IMR-90 (cell line): Measurements from ENCODE around the gene ZSCAN25. TPM values are rescaled to one million over a fixed set of nuclear protein-coding genes. Genes with fewer than 3 reads are reported as not detected.
A peak's percentile ranks its signal among the peaks of the same experiment; 100 is the strongest.

Experiments
- ATAC-seq: fragments of 200-7000 bp; cut with Tn5 transposase; 2 replicates; pipeline ENCODE4 v1.9.1; 2020; ENCODE audit warnings: low read depth, mild to moderate bottlenecking, moderate library complexity
- BruUV-seq: library from RNA; stranded (reverse); fragments of 400-500 nt; replicated peaks from 2 replicates; lab custom pipeline; 2021; lab: Mats Ljungman, UMichigan
- CTCF ChIA-PET: fragments of 300-600 bp; formaldehyde crosslinking; extraction: SDS; loops from one replicate; lab custom pipeline; 2021; ENCODE audit warnings: antibody characterized with exemption; lab: Yijun Ruan, JAX
- POLR2A ChIA-PET: fragments of 300-600 bp; sonication (Branson Sonifier 250); formaldehyde crosslinking; loops from one replicate; lab custom pipeline; 2022; ENCODE audit warnings: antibody characterized with exemption; ENCODE audit not compliant: unreplicated experiment; lab: Charles Lee
- DNase-seq: peaks from one replicate; pipeline ENCODE4 v3.0.0; 2013
- H2AFZ ChIP-seq: replicated peaks from 2 replicates; pipeline ENCODE3; 2013; ENCODE audit warnings: low read length, mild to moderate bottlenecking; ENCODE audit not compliant: poor library complexity
- H2AK5ac ChIP-seq: 2 replicates; pipeline ENCODE4 v1.6.1; 2013; ENCODE audit warnings: low read depth, low read length, inconsistent platforms
- H2AK9ac ChIP-seq: replicated peaks from 2 replicates; pipeline ENCODE3; 2013; ENCODE audit warnings: mild to moderate bottlenecking, low read depth, low read length, moderate library complexity; ENCODE audit not compliant: poor library complexity
- H2BK120ac ChIP-seq: 2 replicates; pipeline ENCODE4 v1.6.1; 2013; ENCODE audit warnings: low read depth, low read length, inconsistent platforms
- H2BK15ac ChIP-seq: 3 replicates; pipeline ENCODE4 v1.6.1; 2013; ENCODE audit warnings: low read depth, low read length, inconsistent platforms
- H2BK20ac ChIP-seq: 2 replicates; pipeline ENCODE4 v1.6.1; 2013; ENCODE audit warnings: low read depth, mild to moderate bottlenecking, inconsistent platforms, low read length, moderate library complexity
- H2BK5ac ChIP-seq: 2 replicates; pipeline ENCODE4 v1.6.1; 2013; ENCODE audit warnings: mild to moderate bottlenecking, low read depth, low read length, inconsistent platforms; ENCODE audit not compliant: poor library complexity, severe bottlenecking
- H3K14ac ChIP-seq: replicated peaks from 2 replicates; pipeline ENCODE4 v1.6.1; 2013; ENCODE audit warnings: low read depth, low read length, inconsistent platforms
- H3K18ac ChIP-seq: 2 replicates; pipeline ENCODE4 v1.6.1; 2013; ENCODE audit warnings: low read depth, low read length, control low read depth
- H3K23ac ChIP-seq: 2 replicates; pipeline ENCODE4 v1.6.1; 2013; ENCODE audit warnings: low read depth, low read length, inconsistent platforms
- H3K27ac ChIP-seq: 2 replicates; pipeline ENCODE4 v1.5.1; 2013; ENCODE audit warnings: mild to moderate bottlenecking, control low read depth, low read length; ENCODE audit not compliant: insufficient read depth
- H3K27me3 ChIP-seq: 2 replicates; pipeline ENCODE4 v1.6.1; 2013; ENCODE audit warnings: low read length; ENCODE audit not compliant: control insufficient read depth, insufficient read depth
- H3K36me3 ChIP-seq: 2 replicates; pipeline ENCODE4 v1.6.1; 2013; ENCODE audit warnings: low read length, mixed read lengths; ENCODE audit not compliant: control insufficient read depth, insufficient read depth
- H3K4ac ChIP-seq: 2 replicates; pipeline ENCODE4 v1.6.1; 2013; ENCODE audit warnings: low read depth, low read length, inconsistent platforms
- H3K4me1 ChIP-seq: 2 replicates; pipeline ENCODE4 v1.6.1; 2013; ENCODE audit warnings: low read length, mixed read lengths; ENCODE audit not compliant: control insufficient read depth, insufficient read depth
- H3K4me2 ChIP-seq: 2 replicates; pipeline ENCODE4 v1.6.1; 2013; ENCODE audit warnings: low read depth, mild to moderate bottlenecking, control low read depth, low read length, moderate library complexity
- H3K4me3 ChIP-seq: 2 replicates; pipeline ENCODE4 v1.5.1; 2013; ENCODE audit warnings: low read depth, mild to moderate bottlenecking, control low read depth, low read length, moderate library complexity; ENCODE audit not compliant: insufficient read depth
- H3K56ac ChIP-seq: 2 replicates; pipeline ENCODE4 v1.6.1; 2013; ENCODE audit warnings: low read length, inconsistent platforms; ENCODE audit not compliant: insufficient read depth; ENCODE audit errors: extremely low read depth
- H3K79me1 ChIP-seq, 2 experiments: 2 replicates each; pipeline ENCODE4 v1.6.1; 2013; ENCODE audit warnings: low read length in 2 of 2, inconsistent platforms in 1 of 2, low read depth in 1 of 2
- H3K9ac ChIP-seq: 2 replicates; pipeline ENCODE4 v1.6.1; 2013; ENCODE audit warnings: low read depth, low read length, control low read depth
- H3K9me1 ChIP-seq: 2 replicates; pipeline ENCODE4 v1.6.1; 2013; ENCODE audit warnings: low read length, inconsistent platforms; ENCODE audit not compliant: insufficient read depth
- H3K9me3 ChIP-seq: 2 replicates; pipeline ENCODE4 v1.6.1; 2013; ENCODE audit warnings: low read length; ENCODE audit not compliant: control insufficient read depth, insufficient read depth
- H4K20me1 ChIP-seq: 2 replicates; pipeline ENCODE4 v1.6.1; 2013; ENCODE audit warnings: low read length, inconsistent platforms; ENCODE audit not compliant: insufficient read depth
- H4K5ac ChIP-seq: 2 replicates; pipeline ENCODE4 v1.6.1; 2013; ENCODE audit warnings: mild to moderate bottlenecking, low read depth, low read length, control low read depth
- H4K8ac ChIP-seq, 2 experiments: 2 replicates each; pipeline ENCODE4 v1.6.1; 2013; ENCODE audit warnings: low read depth in 2 of 2, low read length in 2 of 2, control low read depth in 1 of 2, inconsistent platforms in 1 of 2
- H4K91ac ChIP-seq: 2 replicates; pipeline ENCODE4 v1.6.1; 2013; ENCODE audit warnings: low read depth, low read length, inconsistent platforms; ENCODE audit not compliant: insufficient read depth
- BHLHE40 ChIP-seq: fragments of 150-350 bp; IDR thresholded peaks from 2 replicates; pipeline ENCODE4 v1.6.1; 2016; ENCODE audit warnings: mild to moderate bottlenecking, low read depth, low read length
- CEBPB ChIP-seq: IDR thresholded peaks from 2 replicates; pipeline ENCODE4 v1.6.1; 2012; ENCODE audit warnings: low read depth, low read length, improper control_type of control experiment
- FOS ChIP-seq: fragments of 150-350 bp; IDR thresholded peaks from 2 replicates; pipeline ENCODE4 v1.6.1; 2016; ENCODE audit warnings: low read depth, low read length
- MAFK ChIP-seq: IDR thresholded peaks from 2 replicates; pipeline ENCODE4 v1.6.1; 2012; ENCODE audit warnings: low read depth, low read length, improper control_type of control experiment
- MXI1 ChIP-seq: IDR thresholded peaks from 2 replicates; pipeline ENCODE4 v1.6.1; 2012; ENCODE audit warnings: low read depth, mild to moderate bottlenecking, low read length, moderate library complexity, borderline replicate concordance
- NFE2L2 ChIP-seq: fragments of 150-350 bp; IDR thresholded peaks from 2 replicates; pipeline ENCODE4 v1.6.1; 2016; ENCODE audit warnings: low read depth, mild to moderate bottlenecking, low read length
- POLR2A ChIP-seq: IDR thresholded peaks from 2 replicates; pipeline ENCODE4 v1.6.1; 2012; ENCODE audit warnings: mild to moderate bottlenecking, low read depth, low read length
- RAD21 ChIP-seq: IDR thresholded peaks from 2 replicates; pipeline ENCODE4 v1.6.1; 2012; ENCODE audit warnings: low read length, improper control_type of control experiment
- RFX5 ChIP-seq: IDR thresholded peaks from 2 replicates; pipeline ENCODE4 v1.8.0; 2012; ENCODE audit warnings: low read depth, mild to moderate bottlenecking, low read length, moderate library complexity
- WGBS, 2 experiments: methylation state at CpG; one replicate each; pipeline versions ENCODE4 v1.1.5 to v1.1.7; 2013; ENCODE audit warnings: missing lambda C conversion rate in 2 of 2; ENCODE audit not compliant: insufficient read length in 1 of 2; ENCODE audit errors: extremely low coverage in 2 of 2; 5-methylcytosine and 5-hydroxymethylcytosine counted together
- dilution Hi-C: fragments of 300-500 bp; cut with HindIII; formaldehyde crosslinking; loops from one replicate; pipeline ENCODE4 v1.14.3; 2018; ENCODE audit warnings: low sequenced_read_pairs; ENCODE audit not compliant: unreplicated experiment
- in situ Hi-C: fragments of 300-500 bp; cut with MboI; formaldehyde crosslinking; loops from 3 replicates; pipeline ENCODE4 v1.14.3; 2019; ENCODE audit warnings: low sequenced_read_pairs, inconsistent platforms, mixed read lengths
- intact Hi-C: fragments of 100-400 bp; cut with micrococcal nuclease; formaldehyde crosslinking; loops from 2 replicates; pipeline ENCODE4 v1.10.0; 2022
- polyA plus RNA-seq, 3 experiments: library from polyadenylated mRNA; depleted of rRNA; stranded (reverse); fragments of >200 nt; gene quantifications; 2 replicates each; pipeline ENCODE4 v1.2.3, GENCODE V29; 2012; ENCODE audit warnings: low replicate concordance in 1 of 3
- total RNA-seq: library from RNA; depleted of rRNA; stranded (reverse); fragments of >200 nt; gene quantifications from 2 replicates; pipeline ENCODE4 v1.2.3, GENCODE V29; 2012
- TF ChIP-seq, protein P1 (sequence below): conservative IDR thresholded peaks from 2 replicates; pipeline ENCODE4 v1.5.1; 2012; ENCODE audit warnings: mild to moderate bottlenecking, low read depth, low read length, improper control_type of control experiment
- TF ChIP-seq, protein P2 (sequence below): fragments of 150-350 bp; IDR thresholded peaks from 2 replicates; pipeline ENCODE4 v1.6.1; 2016; ENCODE audit warnings: low read depth, mild to moderate bottlenecking, low read length, moderate library complexity, borderline replicate concordance
- TF ChIP-seq, protein P3 (sequence below): fragments of 150-350 bp; IDR thresholded peaks from 2 replicates; pipeline ENCODE4 v1.6.1; 2017; ENCODE audit warnings: mild to moderate bottlenecking, antibody characterized with exemption, low read length, low read depth

Gene ZSCAN25
- total and polyA plus RNA-seq, 2 of the 4 experiments (the other 2 are of a cell fraction): 6.2 to 9.0 TPM

DNA sequence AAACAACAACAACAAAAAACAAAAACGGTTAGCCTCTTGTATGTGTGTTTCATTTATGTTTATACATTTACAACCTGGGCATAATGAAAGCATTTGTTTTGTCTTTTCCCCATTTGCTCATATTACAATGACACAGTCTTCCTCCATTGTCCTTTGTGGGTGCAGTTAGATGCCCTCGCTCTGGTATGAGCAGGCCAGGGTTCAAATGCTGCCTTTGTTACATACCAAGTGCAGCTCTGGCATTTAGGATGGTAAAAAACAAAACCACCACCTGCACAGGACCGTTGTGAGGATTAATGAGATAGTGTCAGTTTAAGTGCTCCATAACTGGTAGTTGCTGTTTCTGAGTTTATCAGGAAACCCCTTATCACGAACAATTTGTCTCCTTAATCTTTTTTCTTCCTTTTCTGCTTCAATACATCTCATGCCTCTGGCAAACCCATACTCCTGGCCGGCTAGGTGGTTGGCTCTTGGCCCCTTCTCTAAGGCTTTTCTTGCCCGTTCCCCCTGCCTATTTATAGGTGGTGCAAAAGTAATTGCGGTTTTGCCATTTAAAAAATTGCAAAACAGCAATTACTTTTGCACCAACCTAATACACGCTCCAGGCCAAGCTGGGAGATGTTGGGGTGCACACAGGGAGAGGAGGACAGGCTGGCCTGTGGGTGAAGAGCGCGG lies 37.3 kb upstream of the ZSCAN25 start:
- Histone ChIP-seq H2AFZ (peak overlapping the region; percentile 96), H2AK9ac (peak overlapping the region; percentile 10), H3K79me1 (peaks cover 10 to 22% of the 10 kb centered on the region in 2 experiments), H3K4me1 (peaks cover 4% of the 10 kb centered on the region; the same call in 1 of the 2 replicates), H4K5ac (no peak overlapping the region; the same call in 1 of the 2 replicates), H3K27ac (no peak overlapping the region), H3K4me2 (peak overlapping the region; percentile 98), H3K23ac (no peak overlapping the region), H2BK5ac (no peak overlapping the region), H3K56ac (no peak overlapping the region), H3K18ac (no peak overlapping the region), H3K36me3 (0 out of 2 replicates have a peak, but pooled peaks cover 2% of the 10 kb centered on the region), H2BK20ac (no peak overlapping the region), H3K14ac (0 out of 2 replicates have a peak overlapping the region, but pooled peaks have one; percentile 15), H2BK15ac (no peak overlapping the region), H3K4ac (0 out of 2 replicates have a peak overlapping the region, but pooled peaks have one; percentile 78), H3K9me1 (no peaks in the 10 kb centered on the region; the same call in 1 of the 2 replicates), H2BK120ac (no peak overlapping the region), H3K9me3 (no peaks in the 10 kb centered on the region), H4K8ac (peak overlapping the region; percentile 54 to 85; a peak in 3 of 4 replicates), H4K91ac (no peak overlapping the region; the same call in 1 of the 2 replicates), H3K9ac (peak overlapping the region; percentile 69; the same call in 1 of the 2 replicates), H4K20me1 (peaks cover 4% of the 10 kb centered on the region; the same call in 1 of the 2 replicates), H2AK5ac (peak overlapping the region; percentile 15; the same call in 1 of the 2 replicates), H3K4me3 (peak overlapping the region; percentile 68; the same call in 1 of the 2 replicates), H3K27me3 (no peaks in the 10 kb centered on the region)
- intact Hi-C loops (no loop called here), in situ Hi-C loops (no loop called here), dilution Hi-C loops (no loop called here)
- TF ChIP-seq RFX5 (no peak), RAD21 (no peak), MAFK (no peak), NFE2L2 (no peak), BHLHE40 (no peak), FOS (no peak), CEBPB (no peak), MXI1 (no peak), POLR2A (no peak)
- TF ChIP-seq, protein P1, sequence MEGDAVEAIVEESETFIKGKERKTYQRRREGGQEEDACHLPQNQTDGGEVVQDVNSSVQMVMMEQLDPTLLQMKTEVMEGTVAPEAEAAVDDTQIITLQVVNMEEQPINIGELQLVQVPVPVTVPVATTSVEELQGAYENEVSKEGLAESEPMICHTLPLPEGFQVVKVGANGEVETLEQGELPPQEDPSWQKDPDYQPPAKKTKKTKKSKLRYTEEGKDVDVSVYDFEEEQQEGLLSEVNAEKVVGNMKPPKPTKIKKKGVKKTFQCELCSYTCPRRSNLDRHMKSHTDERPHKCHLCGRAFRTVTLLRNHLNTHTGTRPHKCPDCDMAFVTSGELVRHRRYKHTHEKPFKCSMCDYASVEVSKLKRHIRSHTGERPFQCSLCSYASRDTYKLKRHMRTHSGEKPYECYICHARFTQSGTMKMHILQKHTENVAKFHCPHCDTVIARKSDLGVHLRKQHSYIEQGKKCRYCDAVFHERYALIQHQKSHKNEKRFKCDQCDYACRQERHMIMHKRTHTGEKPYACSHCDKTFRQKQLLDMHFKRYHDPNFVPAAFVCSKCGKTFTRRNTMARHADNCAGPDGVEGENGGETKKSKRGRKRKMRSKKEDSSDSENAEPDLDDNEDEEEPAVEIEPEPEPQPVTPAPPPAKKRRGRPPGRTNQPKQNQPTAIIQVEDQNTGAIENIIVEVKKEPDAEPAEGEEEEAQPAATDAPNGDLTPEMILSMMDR: no peak
- TF ChIP-seq, protein P2, sequence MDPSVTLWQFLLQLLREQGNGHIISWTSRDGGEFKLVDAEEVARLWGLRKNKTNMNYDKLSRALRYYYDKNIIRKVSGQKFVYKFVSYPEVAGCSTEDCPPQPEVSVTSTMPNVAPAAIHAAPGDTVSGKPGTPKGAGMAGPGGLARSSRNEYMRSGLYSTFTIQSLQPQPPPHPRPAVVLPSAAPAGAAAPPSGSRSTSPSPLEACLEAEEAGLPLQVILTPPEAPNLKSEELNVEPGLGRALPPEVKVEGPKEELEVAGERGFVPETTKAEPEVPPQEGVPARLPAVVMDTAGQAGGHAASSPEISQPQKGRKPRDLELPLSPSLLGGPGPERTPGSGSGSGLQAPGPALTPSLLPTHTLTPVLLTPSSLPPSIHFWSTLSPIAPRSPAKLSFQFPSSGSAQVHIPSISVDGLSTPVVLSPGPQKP: no peak
- TF ChIP-seq, protein P3, sequence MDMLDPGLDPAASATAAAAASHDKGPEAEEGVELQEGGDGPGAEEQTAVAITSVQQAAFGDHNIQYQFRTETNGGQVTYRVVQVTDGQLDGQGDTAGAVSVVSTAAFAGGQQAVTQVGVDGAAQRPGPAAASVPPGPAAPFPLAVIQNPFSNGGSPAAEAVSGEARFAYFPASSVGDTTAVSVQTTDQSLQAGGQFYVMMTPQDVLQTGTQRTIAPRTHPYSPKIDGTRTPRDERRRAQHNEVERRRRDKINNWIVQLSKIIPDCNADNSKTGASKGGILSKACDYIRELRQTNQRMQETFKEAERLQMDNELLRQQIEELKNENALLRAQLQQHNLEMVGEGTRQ: no peak
- DNase-seq (no peak), ATAC-seq (no peak)
- no CpG with 5 or more reads among the region's 10 CpGs for WGBS, 2 experiments
- ChIA-PET POLR2A (no interaction called here), CTCF (no interaction called here)
- no TSS peak for BruUV-seq
